DMS153 treated with DMSO at 0.1 percent for 48 hours (cell line): ENCODE results near the gene TRPV4.

ENCODE experiments used
- DNase-seq: peaks from one replicate; lab custom pipeline; 2025; ENCODE audit not compliant: unreplicated experiment; lab: John Stamatoyannopoulos, UW

TRPV4 gene

GRCh38 chr12:109781668-109782325 is 51.4 kb downstream of the TRPV4 start:
- DNase-seq: no peak

GRCh38 chr12:109779382-109779781 is 53.8 kb downstream of the TRPV4 start:
- DNase-seq: no peak

- no peak for DNase-seq
Observed at GRCh38 chr12:109778684-109779083, 54.5 kb downstream of the TRPV4 start.

- DNase-seq: peak; percentile 19
Observed at GRCh38 chr12:109777544-109777943, 55.7 kb downstream of the TRPV4 start.

GRCh38 chr12:109776624-109777023 is 56.6 kb downstream of the TRPV4 start:
- no peak for DNase-seq

DNA sequence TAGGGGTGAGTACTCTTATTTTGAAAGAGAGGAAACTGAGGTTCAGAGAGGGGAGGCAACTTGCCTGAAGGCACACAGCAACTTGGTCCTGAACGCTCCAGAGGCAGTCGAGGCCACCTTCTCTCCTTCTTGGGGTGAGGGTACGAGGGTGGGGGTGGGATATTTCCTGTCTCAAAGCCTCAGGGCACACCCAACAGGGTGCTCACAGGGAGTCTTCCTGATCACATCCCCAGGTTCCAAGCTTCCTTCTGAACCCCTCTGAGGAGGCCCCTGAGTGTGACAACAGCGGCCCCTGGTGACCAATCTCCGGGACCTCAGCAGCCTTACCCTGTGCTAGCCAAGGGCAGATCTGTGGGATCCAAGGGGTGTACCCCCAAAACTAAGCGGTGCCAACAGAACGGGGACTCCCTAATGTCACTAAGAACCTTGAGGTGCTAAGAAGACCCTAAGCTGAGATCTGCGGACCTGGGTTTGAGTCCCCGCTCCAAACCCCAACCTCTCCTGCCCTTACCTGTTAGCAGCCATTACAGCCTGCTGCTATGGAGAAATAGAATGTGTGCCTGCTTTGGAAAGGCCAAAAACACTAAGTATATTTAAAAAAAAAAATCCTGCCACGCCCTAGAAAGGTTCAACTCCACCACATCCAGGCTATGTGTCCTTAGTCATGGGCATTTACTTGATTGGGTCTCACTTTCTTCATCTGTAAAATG is 57.9 kb downstream of the TRPV4 start:
- peak; percentile 57 for DNase-seq

DNA sequence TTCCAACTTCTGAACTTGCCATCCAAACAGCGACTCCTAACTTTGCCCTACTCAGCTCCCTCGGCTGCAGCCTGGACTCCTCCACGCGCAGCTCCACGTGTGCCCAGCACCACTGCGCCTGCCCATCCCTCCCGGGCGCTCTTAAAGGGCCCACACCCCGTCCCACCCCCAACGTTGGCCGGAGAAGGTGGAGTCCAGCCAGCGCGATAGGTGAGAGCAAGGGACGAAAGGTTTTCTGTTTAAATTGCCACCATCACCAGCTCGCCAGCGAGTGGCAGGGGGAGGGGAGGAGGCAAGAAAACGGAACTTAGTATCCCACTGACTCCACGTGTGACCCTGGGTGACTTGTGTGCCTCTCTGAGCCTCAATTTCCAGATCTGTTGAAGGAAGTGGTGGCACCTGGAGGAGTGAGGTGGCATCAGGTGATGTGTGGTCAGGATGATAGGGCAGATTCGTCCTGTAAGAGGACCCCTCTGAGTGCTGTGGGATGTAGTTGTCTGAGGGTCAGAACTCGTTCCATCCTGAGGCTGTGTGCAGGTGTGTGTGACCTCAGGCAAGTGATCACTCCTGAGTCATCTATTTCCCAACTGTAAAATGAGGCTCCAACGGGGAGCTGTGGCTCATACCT is 59.7 kb downstream of the TRPV4 start:
- no peak for DNase-seq

- DNase-seq: no peak
Observed at GRCh38 chr12:109772622-109773321, 60.4 kb downstream of the TRPV4 start.

DNA sequence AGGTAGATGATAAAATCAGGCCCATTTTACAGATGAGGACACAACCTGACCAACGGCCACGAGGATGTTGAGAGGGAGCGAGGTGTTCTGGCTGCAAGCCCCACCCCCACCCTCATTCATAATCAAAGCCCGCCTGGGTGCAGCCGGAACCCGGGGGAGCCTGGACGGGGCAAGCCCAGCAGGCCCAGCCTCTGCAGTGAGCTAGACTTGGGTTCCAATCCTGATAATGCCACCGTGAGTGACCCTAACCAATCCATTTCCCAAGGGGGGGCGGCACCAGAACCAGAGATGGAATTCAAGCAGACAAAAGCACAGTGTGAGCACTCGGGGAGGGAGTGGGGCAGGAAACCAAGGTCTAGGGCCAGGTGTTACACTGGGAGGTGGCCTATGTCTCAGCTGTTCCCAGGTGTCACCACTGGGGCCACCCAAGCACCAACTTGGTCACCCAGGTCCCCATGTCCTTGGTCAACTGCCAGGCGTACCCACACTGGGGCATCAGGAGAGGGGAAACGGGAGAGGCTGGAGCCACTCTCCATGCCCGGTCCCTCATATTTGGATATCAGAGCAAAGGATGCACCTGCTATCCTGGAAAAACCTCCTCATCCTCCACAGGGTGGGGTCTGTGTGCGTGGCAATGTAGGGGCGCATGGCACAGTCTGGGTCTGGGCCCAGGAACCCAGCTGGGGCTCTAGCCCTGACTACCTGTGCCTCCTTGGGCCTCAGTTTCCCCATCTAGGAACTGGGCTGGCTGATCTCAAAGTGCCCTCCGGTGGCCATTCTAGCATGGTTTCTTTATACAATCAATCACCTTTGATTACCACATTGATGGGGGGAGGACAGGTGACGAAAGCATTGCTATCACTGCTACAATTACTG is 61.2 kb downstream of the TRPV4 start:
- DNase-seq: no peak

DNA sequence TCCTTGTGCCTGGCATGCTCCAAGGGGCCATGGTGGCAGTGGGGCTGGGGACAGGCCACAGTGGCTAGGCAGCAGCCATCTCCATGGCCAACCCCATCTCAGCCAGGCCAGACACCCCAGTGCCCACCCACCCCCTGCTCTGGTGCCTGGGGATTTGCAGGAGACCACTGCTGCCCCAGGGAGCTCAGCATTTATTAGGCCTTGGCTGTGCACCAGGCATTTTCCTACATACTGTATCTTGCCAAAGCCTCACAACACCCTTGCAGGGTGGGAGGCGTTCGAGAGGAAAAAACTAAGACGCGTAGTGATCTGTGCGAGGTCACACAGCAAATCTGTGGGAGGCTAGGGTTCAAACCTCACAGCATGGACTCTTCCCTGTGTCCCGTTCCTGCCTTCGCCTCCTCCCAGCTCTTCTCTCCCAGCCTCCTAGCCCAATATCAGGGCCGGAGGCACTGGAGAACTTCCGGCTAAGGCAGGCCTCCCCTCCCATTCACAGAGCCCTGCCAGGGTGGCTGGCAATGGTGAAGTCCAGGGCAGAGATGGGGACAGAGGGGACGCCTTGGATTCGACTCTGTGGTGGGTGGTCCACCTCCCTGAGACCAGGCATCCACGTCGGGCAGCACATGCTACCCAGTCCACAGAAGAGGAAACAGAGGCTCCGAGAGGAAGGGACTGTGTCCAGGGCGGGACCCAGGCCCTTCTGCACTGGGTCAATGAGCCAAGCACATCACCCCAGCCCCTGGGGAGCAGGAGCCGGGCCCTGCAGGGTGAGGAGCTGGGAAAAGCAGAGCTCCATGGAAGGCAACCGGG is 62.1 kb downstream of the TRPV4 start:
- DNase-seq: no peak

DNA sequence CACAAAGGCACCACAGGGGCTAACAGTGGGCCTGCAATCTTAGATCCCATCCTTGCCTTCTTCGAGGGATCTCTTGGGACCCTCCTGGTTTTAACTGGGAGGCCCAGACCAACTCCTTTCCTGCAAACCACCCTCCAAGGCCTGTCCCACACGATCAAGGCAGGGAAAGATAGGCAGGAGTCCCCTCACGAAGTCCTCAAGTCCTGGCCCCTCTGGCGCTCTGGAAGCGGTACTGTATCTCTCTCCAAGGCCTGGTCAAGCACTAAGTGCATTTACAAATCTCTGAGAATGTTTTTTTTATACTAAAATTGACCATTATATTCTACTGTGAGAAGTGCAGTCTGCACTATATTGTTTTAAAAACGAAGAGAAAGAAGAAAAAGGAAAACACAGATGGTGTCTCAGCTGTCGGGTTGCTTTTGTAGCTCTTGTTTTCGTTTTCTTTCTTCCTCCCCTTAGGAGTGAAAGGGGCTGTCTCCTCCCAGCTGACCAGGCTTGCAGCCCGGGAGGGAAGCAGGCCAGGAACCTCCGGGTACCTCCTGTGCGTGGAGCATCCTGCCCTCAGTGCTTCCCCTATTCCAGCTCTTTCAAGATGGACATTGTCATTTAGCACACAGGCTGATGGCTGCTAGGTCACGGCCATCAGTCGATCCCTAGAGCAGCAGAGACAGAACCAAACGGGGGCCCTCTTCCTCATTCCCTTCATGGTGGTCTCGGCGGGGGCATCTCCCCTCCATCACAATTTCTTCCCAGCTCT is 62.9 kb downstream of the TRPV4 start:
- DNase-seq: no peak

DNA sequence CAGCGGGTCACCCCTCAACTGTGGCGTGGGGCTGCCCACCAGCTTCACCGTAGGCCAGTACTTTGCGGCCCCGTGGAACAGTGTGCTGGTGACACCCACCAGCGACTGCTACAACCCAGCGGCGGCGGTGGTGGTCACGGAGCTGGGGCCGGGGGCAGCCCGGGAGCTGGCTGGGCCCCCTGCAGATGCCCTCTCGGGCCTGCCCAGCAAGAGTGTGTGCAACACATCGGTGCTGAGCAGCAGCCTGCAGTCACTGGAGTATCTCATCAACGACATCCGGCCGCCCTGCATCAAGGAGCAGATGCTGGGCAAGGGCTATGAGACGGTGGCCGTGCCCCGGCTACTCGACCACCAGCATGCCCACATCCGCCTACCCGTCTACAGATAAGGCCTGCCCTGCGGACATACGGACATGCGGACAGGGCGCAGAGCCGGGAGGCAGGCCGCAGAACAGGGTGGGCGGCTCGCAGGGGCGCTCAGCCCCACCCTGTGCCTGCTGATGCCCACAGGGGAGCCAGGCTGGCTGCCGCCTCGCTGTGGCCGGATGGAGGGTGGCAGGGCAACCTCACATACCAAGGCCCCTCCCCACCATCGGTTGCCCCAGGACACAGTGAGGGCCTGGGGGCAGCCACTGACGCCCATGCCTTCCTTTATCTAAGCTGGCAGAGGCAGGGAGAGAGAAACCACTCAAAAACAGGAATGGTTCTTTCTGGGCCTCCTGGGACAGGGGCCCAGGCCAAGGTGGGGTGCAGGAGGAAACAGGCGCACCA is 64.1 kb downstream of the TRPV4 start:
- no peak for DNase-seq

- DNase-seq: no peak
Observed at GRCh38 chr12:109767991-109768900, 65.0 kb downstream of the TRPV4 start.

DNA sequence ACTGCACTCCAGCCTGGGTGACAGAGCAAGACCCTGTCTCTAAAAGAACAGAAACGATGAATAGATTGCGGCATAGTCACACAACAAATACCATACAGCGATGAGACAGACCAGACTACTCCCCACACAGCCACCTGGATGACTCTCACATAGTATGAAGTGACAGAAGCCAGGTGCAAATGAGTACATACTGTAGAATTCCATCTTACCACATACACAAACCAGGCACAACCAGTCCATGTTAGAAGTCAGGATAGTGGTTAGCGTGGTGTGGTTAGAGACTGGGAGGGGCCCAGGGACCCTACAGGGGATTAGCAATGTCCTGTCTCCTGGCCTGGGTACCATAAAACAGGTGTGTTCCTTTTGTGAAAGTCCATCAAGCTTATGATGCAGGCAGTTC is 65.7 kb downstream of the TRPV4 start:
- no peak for DNase-seq

DNA sequence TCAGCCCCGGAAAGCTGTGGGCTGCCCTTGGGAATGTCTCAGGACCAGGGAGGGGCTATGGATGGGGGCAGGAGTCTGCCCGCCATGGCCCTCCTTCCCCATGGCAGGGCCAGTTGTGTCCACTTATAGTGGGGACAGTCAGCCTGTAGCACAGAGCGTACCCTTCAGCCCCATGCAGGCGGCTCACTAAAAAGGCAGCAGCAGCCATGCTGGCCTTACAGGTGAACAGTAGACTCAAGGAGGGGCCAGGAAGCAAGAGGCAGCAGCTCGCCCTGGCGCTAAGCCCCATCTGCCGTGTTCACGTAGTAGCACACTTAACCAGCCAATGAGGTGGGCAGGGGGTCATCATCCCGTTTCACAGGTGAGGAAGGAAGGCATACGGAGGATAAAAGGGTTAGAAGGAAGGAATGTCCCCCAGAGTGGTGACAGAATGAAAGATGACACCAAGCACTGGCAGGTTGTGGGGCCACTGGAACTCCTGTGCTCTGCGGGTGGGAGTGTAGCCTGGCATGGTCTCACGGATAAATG is 66.9 kb downstream of the TRPV4 start:
- no peak for DNase-seq

GRCh38 chr12:109765446-109765810 is 67.8 kb downstream of the TRPV4 start:
- DNase-seq: no peak

DNA sequence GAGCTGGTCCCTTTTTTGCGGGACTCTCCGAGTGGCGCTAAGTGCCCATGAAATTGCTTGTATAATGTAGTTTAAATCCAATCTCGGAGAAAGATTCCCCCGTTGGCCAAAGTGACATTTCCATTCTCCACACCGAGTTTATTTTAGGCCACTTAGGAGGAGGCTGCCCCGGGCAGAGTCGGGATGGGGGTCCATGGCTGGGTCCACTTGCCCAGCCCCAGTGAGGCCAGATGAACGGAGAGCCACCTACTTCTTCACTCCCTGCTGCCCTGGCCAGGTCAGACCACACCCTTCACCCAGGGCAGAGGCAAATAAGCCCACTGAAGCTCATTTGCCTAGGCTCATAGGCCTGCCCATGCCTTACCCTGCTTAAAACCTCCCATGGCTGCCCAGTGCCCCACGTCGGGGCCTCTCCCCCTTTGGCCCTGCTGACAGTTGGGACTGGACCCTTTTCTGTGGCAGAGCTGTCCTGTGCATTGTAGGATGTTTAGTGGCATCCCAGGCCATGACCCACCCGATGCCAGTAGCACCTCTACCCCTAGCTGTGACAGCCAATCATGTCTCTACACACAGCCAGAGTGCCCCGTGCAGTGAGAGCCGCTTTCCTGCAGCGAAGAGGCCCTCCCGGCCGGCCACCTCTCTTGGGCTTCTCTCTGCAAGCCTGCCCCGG is 68.3 kb downstream of the TRPV4 start:
- no peak for DNase-seq
